Stimulated activated CD4-positive, alpha-beta T cell treated with anti-CD3 and anti-CD28 coated beads, Interleukin-2, amount 100 ng/mL, for 48 hours (primary cell): Measurements from ENCODE around the gene CHPT1.

ENCODE experiments used
- DNase-seq, 2 donors: peaks; one replicate each; pipeline ENCODE4 v3.0.0-alpha.2; 2020

Gene CHPT1

DNA sequence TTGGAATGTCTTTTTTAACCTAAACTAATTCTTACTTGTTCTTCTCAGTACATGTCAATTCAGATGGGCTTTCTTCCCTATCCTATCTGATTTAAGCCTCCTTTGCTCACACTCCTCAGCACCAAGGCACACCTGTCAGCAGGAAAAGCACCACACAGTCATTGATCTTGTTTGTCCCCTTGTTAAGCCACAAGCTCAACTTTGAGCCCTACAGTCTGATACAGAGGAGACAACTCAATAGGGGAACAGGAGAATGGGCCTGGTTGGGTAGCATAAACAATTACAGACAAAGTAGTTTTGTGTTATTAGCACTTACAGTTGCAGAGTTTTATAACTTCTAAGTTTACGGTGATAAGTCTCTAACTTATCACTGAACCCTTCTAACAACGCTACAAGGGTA is 71.3 kb downstream of the CHPT1 start:
- DNase-seq: no peak

DNA sequence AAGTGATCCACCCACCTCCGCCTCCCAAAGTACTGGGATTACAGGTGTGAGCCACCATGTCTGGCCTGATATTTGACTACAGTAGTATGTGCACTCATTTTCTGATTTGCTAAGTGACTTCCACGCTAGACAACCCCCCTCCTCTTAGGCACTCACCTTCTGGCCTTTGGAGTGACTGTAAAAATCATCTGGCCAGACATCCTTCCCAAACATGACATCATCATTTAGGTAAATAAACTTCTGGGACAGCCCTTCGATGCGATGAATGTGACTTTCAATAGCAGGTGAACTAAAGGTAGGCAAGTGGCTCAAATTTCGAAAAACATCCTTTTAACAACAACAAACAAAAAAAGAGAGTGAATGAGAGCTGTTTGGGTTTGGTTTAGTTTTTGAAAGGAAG is 72.4 kb downstream of the CHPT1 start:
- no peak for DNase-seq

DNA sequence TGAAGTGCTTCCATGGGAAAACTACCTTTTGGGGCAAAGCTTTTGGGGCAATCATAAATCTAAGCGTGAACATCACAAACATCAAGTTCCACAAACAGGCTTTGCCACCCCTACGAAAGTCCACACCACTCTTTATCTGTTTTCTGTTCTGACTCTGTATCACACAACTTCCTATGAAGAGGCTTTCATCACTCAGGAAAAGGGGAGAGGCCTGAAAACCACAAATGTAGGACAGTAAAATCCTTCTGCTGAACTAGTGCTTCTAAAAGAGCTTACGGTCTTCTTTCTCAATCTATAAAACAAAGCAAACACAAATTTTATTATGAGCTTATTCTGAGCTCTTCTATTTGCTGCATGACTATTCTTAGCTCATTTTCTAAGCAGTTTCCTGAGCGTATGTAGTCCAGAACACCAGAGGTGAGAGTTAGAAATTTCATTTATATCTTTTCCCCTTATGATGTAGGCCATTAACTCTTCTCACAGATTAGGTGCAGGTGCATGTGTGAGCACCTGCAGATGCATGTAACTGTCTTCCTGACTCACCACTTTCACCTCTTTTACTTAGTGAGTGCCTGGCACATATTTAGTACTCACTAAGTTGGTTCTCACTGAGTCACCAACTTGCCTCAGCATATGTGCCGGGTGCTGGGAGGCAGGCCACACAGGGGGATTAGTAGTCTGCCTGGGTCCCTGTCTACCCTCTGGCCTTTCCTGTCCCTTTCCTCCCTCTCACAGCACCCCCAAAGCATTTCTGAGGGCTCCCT is 74.8 kb downstream of the CHPT1 start:
- no peak for DNase-seq

DNA sequence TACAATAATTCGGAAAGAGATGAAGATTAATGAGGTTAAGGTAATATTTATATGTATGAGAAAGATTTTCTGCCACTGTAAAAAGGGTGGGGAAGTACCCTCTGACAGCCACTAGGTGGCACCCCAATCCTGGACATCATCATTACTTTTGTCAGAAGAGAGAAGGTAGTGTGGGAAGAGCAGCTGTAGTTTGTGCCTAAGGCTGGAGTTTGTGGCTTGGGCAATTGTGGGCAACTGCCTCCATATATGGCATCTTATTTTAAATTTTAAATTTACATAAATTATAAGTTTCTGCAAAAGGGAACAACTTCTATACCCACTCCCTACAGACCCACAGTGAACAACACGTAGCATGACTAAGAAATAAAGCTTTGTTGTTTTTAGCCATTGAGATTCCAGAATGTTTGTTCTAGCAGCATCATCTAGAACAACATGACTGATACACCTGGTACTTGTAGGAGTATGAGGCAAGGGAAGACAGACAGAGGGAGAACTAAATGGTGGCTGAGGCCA is 76.3 kb downstream of the CHPT1 start:
- DNase-seq: peak; percentile 60 to 66

DNA sequence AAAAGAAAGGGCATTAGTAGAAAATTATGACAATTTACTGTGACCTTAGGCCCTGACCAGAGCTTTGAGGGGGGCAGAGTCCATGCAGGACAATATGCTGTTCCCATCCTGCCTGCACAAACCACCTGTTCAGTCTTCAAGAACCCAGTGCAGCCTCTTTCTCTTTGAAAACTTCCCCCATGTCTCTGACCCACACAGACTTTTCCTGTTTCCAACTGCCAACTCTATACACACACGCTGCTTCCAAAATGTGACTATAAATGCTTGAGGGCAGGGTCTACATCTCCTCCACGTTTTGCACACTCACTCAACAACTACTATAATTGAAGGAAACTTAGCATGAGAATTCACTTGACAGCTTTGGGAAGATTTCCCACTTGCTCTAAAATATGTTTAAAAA is 78.4 kb downstream of the CHPT1 start:
- no peak for DNase-seq

DNA sequence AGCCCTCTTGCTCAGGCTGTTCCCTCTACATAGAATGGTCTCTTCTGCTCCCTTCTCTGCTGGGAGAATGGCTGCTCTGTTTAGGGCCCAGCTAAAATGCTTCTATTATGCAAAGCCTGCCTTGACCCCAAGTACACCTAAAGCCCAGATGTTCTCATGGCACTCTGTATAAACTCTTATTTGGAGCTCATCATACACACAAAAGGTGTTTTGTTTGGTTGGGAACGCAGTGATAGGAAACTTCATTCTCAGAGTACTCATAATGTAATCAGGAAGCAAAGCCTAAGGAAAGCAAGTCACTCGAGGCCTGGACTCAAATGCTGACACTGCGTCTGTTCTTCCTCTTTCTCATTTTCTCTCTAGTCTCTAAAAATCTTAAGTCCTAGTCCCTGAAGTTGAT is 80.0 kb downstream of the CHPT1 start:
- DNase-seq: no peak

DNA sequence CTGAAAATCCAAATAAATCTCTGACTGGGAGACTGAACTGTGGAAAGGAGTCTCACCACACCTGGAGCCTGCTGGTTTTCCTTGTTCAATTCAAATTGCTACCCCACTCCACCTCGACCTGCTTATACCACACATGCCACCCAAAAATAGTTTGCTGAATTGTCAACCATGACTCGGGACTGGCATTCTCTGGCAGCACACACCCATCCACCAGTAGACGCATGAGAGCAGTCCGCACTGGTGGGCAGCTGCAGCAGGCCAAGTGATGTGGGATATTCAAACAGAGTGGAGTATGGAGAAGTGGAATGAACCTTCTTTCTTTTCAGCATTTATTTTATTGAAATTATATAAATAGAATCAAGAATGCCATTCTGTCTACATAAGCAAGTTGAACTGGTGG is 80.5 kb downstream of the CHPT1 start:
- DNase-seq: no peak
